RWPE1 (cell line): ENCODE results near the gene UNC79.

Experiments used
- CTCF ChIA-PET: fragments of 350-600 bp; sonication (Branson Sonifier 250); formaldehyde crosslinking; extraction: SDS; loops from one replicate; lab custom pipeline; 2021; lab: Yijun Ruan, JAX
- POLR2A ChIA-PET: fragments of 400-600 bp; formaldehyde crosslinking; extraction: SDS; loops from one replicate; lab custom pipeline; 2020; ENCODE audit warnings: antibody characterized with exemption; ENCODE audit not compliant: low non-redundant PET; lab: Yijun Ruan, JAX
- DNase-seq: peaks from one replicate; pipeline ENCODE4 v3.0.0; 2012; ENCODE audit warnings: low spot score
- H3K27ac ChIP-seq: fragments of 450-650 bp; 2 replicates; pipeline ENCODE4 v1.5.1; 2017
- CTCF ChIP-seq: fragments of 450-650 bp; conservative IDR thresholded peaks from 2 replicates; pipeline ENCODE4 v1.5.1; 2017; ENCODE audit warnings: low read depth, mild to moderate bottlenecking

UNC79 gene

GRCh38 chr14:93538413-93538812, 107.7 kb downstream of the UNC79 start:
- no peak for TF ChIP-seq CTCF
- POLR2A ChIA-PET: no interaction called here
- peak; percentile 25 for DNase-seq
- CTCF ChIA-PET: no interaction called here
- H3K27ac ChIP-seq: no peak overlapping the region

- DNase-seq: no peak
- no peak for TF ChIP-seq CTCF
- H3K27ac ChIP-seq: no peak overlapping the region
- POLR2A ChIA-PET: no interaction called here
- CTCF ChIA-PET: no interaction called here
These were observed 109.5 kb downstream of the UNC79 start for GRCh38 chr14:93540235-93540634.

GRCh38 chr14:93543766-93544165, 113.0 kb downstream of the UNC79 start:
- TF ChIP-seq CTCF: peak; percentile 42
- POLR2A ChIA-PET: no interaction called here
- no peak overlapping the region for H3K27ac ChIP-seq
- CTCF ChIA-PET: no interaction called here
- no peak for DNase-seq

GRCh38 chr14:93544212-93544611, 113.5 kb downstream of the UNC79 start:
- ChIA-PET CTCF (interaction anchor here (0.7 kb wide), 1 partner anchor 308 kb away, joined by 3 read pairs; no protein-coding TSS in a partner anchor), POLR2A (no interaction called here)
- H3K27ac ChIP-seq: no peak overlapping the region
- no peak for TF ChIP-seq CTCF
- no peak for DNase-seq

GRCh38 chr14:93546642-93547041, 115.9 kb downstream of the UNC79 start:
- ChIA-PET CTCF (interaction anchor here (0.6 to 1.0 kb wide), 3 partner anchors 95 to 409 kb away, joined by 3 to 4 read pairs (median 3); partner anchors contain the start of gene UBR7), POLR2A (no interaction called here)
- TF ChIP-seq CTCF: no peak
- no peak for DNase-seq
- H3K27ac ChIP-seq: no peak overlapping the region

GRCh38 chr14:93548102-93548843, 117.5 kb downstream of the UNC79 start:
- TF ChIP-seq CTCF: no peak
- no peak for DNase-seq
- no peak overlapping the region for H3K27ac ChIP-seq
- POLR2A ChIA-PET: no interaction called here
- CTCF ChIA-PET: interaction anchor here (0.6 kb wide), 1 partner anchor 314 kb away, joined by 4 read pairs; no protein-coding TSS in a partner anchor
